RWPE1 (cell line): Measurements from ENCODE around the gene TDRD12.

ENCODE experiments used
- CTCF ChIA-PET: fragments of 350-600 bp; sonication (Branson Sonifier 250); formaldehyde crosslinking; extraction: SDS; loops from one replicate; lab custom pipeline; 2021; lab: Yijun Ruan, JAX
- POLR2A ChIA-PET: fragments of 400-600 bp; formaldehyde crosslinking; extraction: SDS; loops from one replicate; lab custom pipeline; 2020; ENCODE audit warnings: antibody characterized with exemption; ENCODE audit not compliant: low non-redundant PET; lab: Yijun Ruan, JAX
- DNase-seq: peaks from one replicate; pipeline ENCODE4 v3.0.0; 2012; ENCODE audit warnings: low spot score
- H3K27ac ChIP-seq: fragments of 450-650 bp; 2 replicates; pipeline ENCODE4 v1.5.1; 2017
- CTCF ChIP-seq: fragments of 450-650 bp; conservative IDR thresholded peaks from 2 replicates; pipeline ENCODE4 v1.5.1; 2017; ENCODE audit warnings: low read depth, mild to moderate bottlenecking

Gene TDRD12

DNA sequence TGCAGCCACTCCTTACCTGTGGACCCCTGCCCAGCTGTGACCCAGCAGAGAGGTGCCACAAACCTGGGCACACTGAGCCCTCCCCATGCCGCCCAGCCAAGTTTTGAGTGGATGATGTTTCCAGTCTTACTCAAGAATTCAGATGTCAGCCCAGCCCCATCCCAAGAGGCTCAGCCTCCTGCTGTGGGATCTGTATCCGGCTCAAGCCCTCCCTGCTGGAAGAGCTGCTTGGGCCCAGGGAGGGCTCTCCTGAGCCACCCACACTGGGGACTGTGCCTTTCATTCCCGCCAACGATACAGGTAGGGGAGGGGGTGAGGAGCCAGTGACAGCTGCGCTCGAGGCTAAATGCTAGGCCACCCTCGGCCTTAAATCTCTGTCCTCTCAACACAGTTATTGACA is 155.9 kb downstream of the TDRD12 start:
- POLR2A ChIA-PET, result no interaction called here

DNA sequence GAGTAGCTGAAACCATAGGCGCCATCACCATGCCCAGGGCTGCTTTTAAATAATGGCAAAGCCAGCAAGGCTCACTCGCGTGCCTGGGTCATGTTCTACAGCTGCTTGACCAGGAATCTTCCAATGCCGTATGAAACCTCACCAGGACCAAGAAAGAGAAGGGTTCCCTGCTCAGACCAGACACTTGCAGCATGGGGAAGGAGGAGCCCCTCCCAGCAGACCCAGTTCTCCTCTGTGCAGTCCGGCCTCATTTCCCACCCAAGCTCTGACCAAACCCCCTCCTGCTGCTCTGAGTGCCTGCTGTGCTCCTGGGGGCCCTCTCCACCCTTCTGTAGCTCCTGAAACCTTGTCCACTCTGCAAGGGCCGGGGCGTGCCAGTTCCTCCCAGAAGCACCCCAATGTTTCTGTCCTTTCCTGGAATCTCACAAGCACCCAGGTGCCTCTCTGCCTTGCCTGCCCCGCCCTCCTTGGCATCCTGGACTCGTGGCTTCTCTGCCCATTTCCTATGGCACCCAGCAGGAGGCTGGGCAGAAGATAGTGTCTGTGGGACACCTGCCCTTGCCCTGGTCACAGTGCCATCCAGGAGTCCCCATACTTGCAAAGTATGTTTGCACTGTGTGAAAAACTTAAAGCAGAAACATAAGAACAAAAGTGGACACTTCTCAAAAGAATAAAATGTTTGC is 156.8 kb downstream of the TDRD12 start:
- ChIA-PET POLR2A (no interaction called here), CTCF (interaction anchor here (0.5 kb wide), 1 partner anchor 185 kb away, joined by 3 read pairs; the partner anchor contains the start of gene NUDT19)
- no peak overlapping the region for H3K27ac ChIP-seq
- no peak for DNase-seq
- TF ChIP-seq CTCF, result no peak

More for the DNA sequence above, 155.9 kb downstream of the TDRD12 start:
- TF ChIP-seq CTCF, result no peak
- no peak for DNase-seq
- CTCF ChIA-PET, result no interaction called here
- H3K27ac ChIP-seq, result no peak overlapping the region

DNA sequence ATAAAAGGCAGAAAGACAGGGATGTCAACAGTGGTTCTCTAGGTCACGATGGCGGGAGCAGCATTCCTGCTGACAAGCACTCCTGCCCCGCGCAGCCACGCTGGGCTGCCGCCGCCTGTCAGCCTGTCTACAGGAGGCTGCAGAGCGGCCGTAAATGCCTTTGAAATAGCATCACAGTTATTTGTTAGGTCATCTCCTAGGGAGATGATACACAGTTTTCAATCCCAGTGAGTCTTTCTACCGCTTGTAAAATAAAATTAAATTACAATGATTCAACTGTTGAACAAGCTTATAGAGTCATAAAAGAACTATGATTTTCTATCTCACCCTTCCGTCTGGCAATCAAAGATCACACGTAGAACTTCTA is 157.3 kb downstream of the TDRD12 start:
- POLR2A ChIA-PET, result no interaction called here
- no peak overlapping the region for H3K27ac ChIP-seq
- CTCF ChIA-PET, result interaction anchor here (0.5 kb wide), 1 partner anchor 185 kb away, joined by 3 read pairs; the partner anchor contains the start of gene NUDT19
- no peak for TF ChIP-seq CTCF
- DNase-seq, result no peak
